Pancreas (tissue), 10 donors: ENCODE data around the gene ILK. TPM values are rescaled to one million over a fixed set of nuclear protein-coding genes. Genes with fewer than 3 reads are reported as not detected.
A peak's percentile ranks its signal among the peaks of the same experiment; 100 is the strongest.

Experiments used
- ATAC-seq, 4 donors: fragments of 200-7000 bp; cut with Tn5 transposase; one replicate each; pipeline versions ENCODE4 v1.8.0 to v1.9.1; 2020; ENCODE audit warnings: mild to moderate bottlenecking in 4 of 4, moderate library complexity in 4 of 4
- DNase-seq, 6 donors: peaks; one replicate each; pipeline ENCODE4 v3.0.0-alpha.2; 2020
- FAIRE-seq: peaks from 2 replicates; lab custom pipeline; 2012; peaks lifted over from hg19 to GRCh38; lab: Jason Lieb, UNC
- H3K27ac ChIP-seq, 4 donors: fragments of 200-600 bp; sonication (generic); 1 replicate in 3 of 4; 2 replicates in 1 of 4; pipeline versions ENCODE4 v1.5.0 to v1.8.0; 2020
- H3K27me3 ChIP-seq, 4 donors: fragments of 200-600 bp; one replicate each; pipeline ENCODE4 v1.8.0; 2021
- H3K36me3 ChIP-seq, 3 donors: fragments of 200-600 bp; sonication (generic) in 1 of 3; one replicate each; pipeline versions ENCODE4 v1.5.0 to v1.8.0; 2020 to 2021
- H3K4me1 ChIP-seq, 3 donors: fragments of 200-600 bp; one replicate each; pipeline ENCODE4 v1.8.0; 2021
- H3K4me3 ChIP-seq, 4 donors: fragments of 200-600 bp; sonication (generic) in 2 of 4; one replicate each; pipeline versions ENCODE4 v1.5.0 to v1.8.0; 2020 to 2021
- H3K9me3 ChIP-seq, 4 donors: fragments of 200-600 bp; one replicate each; pipeline ENCODE4 v1.8.0; 2021
- CTCF ChIP-seq, 4 donors: fragments of 200-600 bp; sonication (generic) in 3 of 4; IDR thresholded peaks; one replicate each; pipeline versions ENCODE4 v1.5.0 to v1.8.0; 2021; ENCODE audit warnings: antibody characterized with exemption in 4 of 4
- WGBS, 2 donors: extraction: QIAGEN DNeasy Blood & Tissue Kit; methylation state at CpG; one replicate each; pipeline ENCODE4 v1.1.7; 2013; 5-methylcytosine and 5-hydroxymethylcytosine counted together
- intact Hi-C, 3 donors: fragments of 100-400 bp; cut with DNase I; formaldehyde crosslinking; loops; one replicate each; pipeline versions ENCODE4 v1.11.1 to v1.14.2; 2022
- polyA plus RNA-seq, 2 donors: library from polyadenylated mRNA; stranded (reverse); fragments of 200-250 nt; gene quantifications; one replicate each; pipeline ENCODE4 v1.2.3, GENCODE V29; 2013
- total RNA-seq, 6 donors: library from RNA; stranded (reverse); fragmentation: NEBNext Ultra II Directional in 4 of 6; extraction: Animal tissue kit (Norgen Biotek cat#: 25700) in 4 of 6; gene quantifications; one replicate each; pipeline versions ENCODE4 v1.2.1 to v1.2.4, GENCODE V29; 2021 to 2023
- donor health status: healthy with polysubstance abuse.
- donor health status: DM: no; HTN: no; CAD: no; lungs with moderate emphysema.
- donor health status: DM: no; HTN: no; CAD: no.
- donor health status: control.
- donor health status: control.
- donor health status: Bipolar disorder and iron deficiency.
- donor health status: DM: yes; HTN: yes; CAD: no.
- donor health status: DM: no; HTN: no; CAD: no.
- donor health status: DM: no; HTN: no; CAD: no.
- donor health status: DM: yes; HTN: yes; CAD: no.

ILK gene
- total and polyA plus RNA-seq, 8 donors, result 47.9 to 137 (median 70.4) TPM

GRCh38 chr11:6646576-6646917, 43.0 kb downstream of the ILK start:
- no peak for FAIRE-seq
- peak in 3 of 4 donors; percentile 28 to 37 (median 31) for ATAC-seq
- intact Hi-C loops, result no loop called here
- no peaks in the 10 kb centered on the region for H3K27me3 ChIP-seq
- H3K9me3 ChIP-seq, result no peaks in the 10 kb centered on the region
- no peak for TF ChIP-seq CTCF (IDR thresholded peaks at IDR 0.05)
- no peak overlapping the region for H3K4me3 ChIP-seq
- no peak for DNase-seq
- 57 to 76% methylated on average over 3 of the region's 3 CpGs for WGBS, 2 donors
- no peaks in the 10 kb centered on the region for H3K4me1 ChIP-seq
- no peak overlapping the region for H3K27ac ChIP-seq
- H3K36me3 ChIP-seq, result no peaks in the 10 kb centered on the region

- ATAC-seq, result peak in 3 of 4 donors; percentile 14 to 62 (median 57)
- H3K27ac ChIP-seq, result peak overlapping the region in 1 of 4 donors; percentile 41
- no peak for TF ChIP-seq CTCF (IDR thresholded peaks at IDR 0.05)
Measured at GRCh38 chr11:6646918-6647679, 43.5 kb downstream of the ILK start.

DNA sequence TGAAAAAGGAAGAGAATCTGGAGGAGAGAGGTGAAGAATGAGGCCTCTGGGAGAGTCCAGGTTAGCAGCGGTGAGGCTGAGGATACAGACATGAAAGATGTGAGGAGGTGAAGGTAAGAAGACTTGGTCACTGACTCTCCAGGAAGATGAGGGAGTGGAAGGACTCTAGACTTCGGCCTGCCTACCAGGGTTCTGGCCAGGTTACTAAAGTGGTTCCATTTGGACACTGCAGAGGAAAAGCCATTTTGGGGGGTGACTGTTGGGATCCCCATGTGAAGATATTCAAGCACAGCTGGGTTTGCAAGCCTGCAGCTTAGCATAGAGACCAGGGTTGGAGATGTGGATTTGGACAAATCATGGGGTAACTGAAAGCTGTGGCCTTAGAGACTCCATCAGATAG, 44.3 kb downstream of the ILK start:
- no peak for TF ChIP-seq CTCF (IDR thresholded peaks at IDR 0.05)
- H3K36me3 ChIP-seq, result no peaks in the 10 kb centered on the region
- H3K27me3 ChIP-seq, result no peaks in the 10 kb centered on the region
- H3K9me3 ChIP-seq, result no peaks in the 10 kb centered on the region
- 92 to 97% methylated on average over 2 of the region's 2 CpGs for WGBS, 2 donors
- intact Hi-C loops, result no loop called here
- no peaks in the 10 kb centered on the region for H3K4me1 ChIP-seq
- no peak overlapping the region for H3K4me3 ChIP-seq
- H3K27ac ChIP-seq, result no peak overlapping the region
- ATAC-seq (no peak), DNase-seq (no peak), FAIRE-seq (no peak)

More at GRCh38 chr11:6646918-6647679, 43.5 kb downstream of the ILK start:
- Histone ChIP-seq H3K36me3 (no peaks in the 10 kb centered on the region), H3K4me3 (no peak overlapping the region), H3K9me3 (no peaks in the 10 kb centered on the region), H3K27me3 (no peaks in the 10 kb centered on the region), H3K4me1 (no peaks in the 10 kb centered on the region)
- DNase-seq (peak in 1 of 6 donors; percentile 11), FAIRE-seq (no peak)
- intact Hi-C loops, result no loop called here
- 74 to 76% methylated on average over 9 of the region's 9 CpGs for WGBS, 2 donors

DNA sequence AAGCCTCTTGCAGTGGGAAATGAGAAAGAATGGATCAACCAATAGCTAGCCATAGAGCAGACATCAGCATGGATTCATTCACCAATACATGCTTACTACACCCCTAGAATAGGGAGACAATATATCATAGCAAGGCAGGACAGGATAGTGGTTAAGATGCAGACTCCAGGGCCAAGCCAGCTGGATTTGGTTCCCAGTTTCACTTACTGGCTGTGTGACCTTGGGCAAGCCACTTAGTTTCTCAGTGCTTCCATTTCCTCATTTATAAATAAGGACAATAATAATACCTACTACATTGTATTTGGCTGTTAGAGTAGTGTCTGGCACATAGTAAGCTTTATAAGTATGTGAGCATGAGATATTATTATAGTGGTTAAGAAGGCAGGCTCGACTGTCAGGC, 44.9 kb downstream of the ILK start:
- intact Hi-C loops, result no loop called here
- Histone ChIP-seq H3K27ac (no peak overlapping the region), H3K36me3 (no peaks in the 10 kb centered on the region), H3K27me3 (no peaks in the 10 kb centered on the region), H3K4me1 (no peaks in the 10 kb centered on the region), H3K4me3 (no peak overlapping the region), H3K9me3 (no peaks in the 10 kb centered on the region)
- WGBS, 2 donors, result 60 to 62% methylated on average over 1 of the region's 1 CpG
- ATAC-seq (peak in 2 of 4 donors; percentile 48 to 56), FAIRE-seq (no peak), DNase-seq (no peak)
- TF ChIP-seq CTCF (IDR thresholded peaks at IDR 0.05), result no peak

DNA sequence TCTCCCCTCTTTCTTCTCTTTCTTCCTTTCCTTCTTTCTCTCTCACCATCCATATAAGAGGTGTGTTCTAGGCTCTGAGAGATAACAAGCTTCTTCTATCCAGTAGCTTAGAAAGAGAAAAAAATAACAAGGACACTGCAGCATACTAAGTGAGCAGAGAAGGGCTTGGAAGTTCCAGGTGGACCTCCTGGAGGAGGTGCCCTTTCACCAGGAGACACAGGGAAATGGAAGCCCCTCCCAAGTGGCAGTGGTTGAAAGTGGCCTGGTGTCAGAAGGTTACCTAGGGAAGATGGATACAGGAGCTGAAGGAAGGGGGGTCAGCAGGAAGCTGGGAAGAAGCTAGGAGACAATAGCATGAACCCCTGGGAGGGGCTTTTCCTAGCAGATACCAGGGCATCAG, 46.5 kb downstream of the ILK start:
- ATAC-seq (no peak), DNase-seq (no peak), FAIRE-seq (no peak)
- no peaks in the 10 kb centered on the region for H3K27me3 ChIP-seq
- H3K27ac ChIP-seq, result no peak overlapping the region
- intact Hi-C loops, result no loop called here
- H3K4me1 ChIP-seq, result no peaks in the 10 kb centered on the region
- TF ChIP-seq CTCF (IDR thresholded peaks at IDR 0.05), result no peak
- no peak overlapping the region for H3K4me3 ChIP-seq
- H3K36me3 ChIP-seq, result no peaks in the 10 kb centered on the region
- H3K9me3 ChIP-seq, result no peaks in the 10 kb centered on the region
